CD8-positive, alpha-beta memory T cell (primary cell): Measurements from ENCODE around the gene COQ2. TPM values are rescaled to one million over a fixed set of nuclear protein-coding genes. Genes with fewer than 3 reads are reported as not detected.
A peak's percentile ranks its signal among the peaks of the same experiment; 100 is the strongest.
"Not testable (repeated sequence)": the region's sequence is repeated elsewhere in the genome, so short reads cannot be mapped to it uniquely, and the experiment has no call there.

Source experiments
- CTCF ChIA-PET: fragments of 350-600 bp; sonication (Branson Sonifier 250); formaldehyde crosslinking; loops from one replicate; lab custom pipeline; 2021; ENCODE audit warnings: antibody characterized with exemption; lab: Charles Lee
- POLR2A ChIA-PET: fragments of 350-600 bp; sonication (Branson Sonifier 250); formaldehyde crosslinking; loops from one replicate; lab custom pipeline; 2021; ENCODE audit warnings: antibody characterized with exemption; lab: Charles Lee
- DNase-seq, 5 donors: peaks; one replicate each; pipeline versions ENCODE4 v3.0.0 to v3.0.0-alpha.2; 2020 to 2022; ENCODE audit warnings: mixed read lengths in 1 of 5
- H3K27ac ChIP-seq: one replicate; pipeline ENCODE4 v1.7.0; 2013; ENCODE audit warnings: low read depth, mild to moderate bottlenecking, low read length, moderate library complexity
- H3K27me3 ChIP-seq: 2 replicates; pipeline ENCODE4 v1.7.0; 2013; ENCODE audit warnings: low read length, mild to moderate bottlenecking; ENCODE audit not compliant: insufficient read depth, poor library complexity, severe bottlenecking
- H3K36me3 ChIP-seq: 2 replicates; pipeline ENCODE4 v1.7.0; 2013; ENCODE audit warnings: mild to moderate bottlenecking, low read length, moderate library complexity; ENCODE audit not compliant: insufficient read depth
- H3K4me1 ChIP-seq: 2 replicates; pipeline ENCODE4 v1.7.0; 2013; ENCODE audit warnings: mild to moderate bottlenecking, low read length, moderate library complexity; ENCODE audit not compliant: insufficient read depth
- H3K4me3 ChIP-seq: 2 replicates; pipeline ENCODE4 v1.7.0; 2013; ENCODE audit warnings: mild to moderate bottlenecking, low read length
- H3K9me3 ChIP-seq: 2 replicates; pipeline ENCODE4 v1.7.0; 2013; ENCODE audit warnings: mild to moderate bottlenecking, low read length
- H3K27ac Mint-ChIP-seq, 8 donors: one replicate each; pipeline ENCODE4 v1.8.0; 2020 to 2021; ENCODE audit warnings: mixed read lengths in 8 of 8, mild to moderate bottlenecking in 6 of 8, inconsistent platforms in 3 of 8, moderate library complexity in 3 of 8
- H3K27me3 Mint-ChIP-seq, 2 donors: one replicate each; pipeline ENCODE4 v1.8.0; 2020 to 2021; ENCODE audit warnings: mixed read lengths in 2 of 2, mild to moderate bottlenecking in 1 of 2, moderate library complexity in 1 of 2
- H3K36me3 Mint-ChIP-seq, 3 donors: one replicate each; pipeline ENCODE4 v1.8.0; 2020 to 2021; ENCODE audit warnings: mixed read lengths in 3 of 3, inconsistent platforms in 1 of 3, mild to moderate bottlenecking in 1 of 3
- H3K4me1 Mint-ChIP-seq, 3 donors: one replicate each; pipeline ENCODE4 v1.8.0; 2020 to 2021; ENCODE audit warnings: mixed read lengths in 3 of 3, inconsistent platforms in 1 of 3, mild to moderate bottlenecking in 1 of 3
- H3K4me3 Mint-ChIP-seq, 7 donors: one replicate each; pipeline ENCODE4 v1.8.0; 2020 to 2021; ENCODE audit warnings: mixed read lengths in 7 of 7, mild to moderate bottlenecking in 6 of 7, moderate library complexity in 4 of 7, inconsistent platforms in 2 of 7
- H3K9me3 Mint-ChIP-seq, 5 donors: one replicate each; pipeline ENCODE4 v1.8.0; 2020 to 2022; ENCODE audit warnings: mixed read lengths in 5 of 5, mild to moderate bottlenecking in 3 of 5, moderate library complexity in 2 of 5, inconsistent platforms in 1 of 5
- polyA plus RNA-seq: library from polyadenylated mRNA; unstranded; fragments of 300-500 nt; fragmentation: Illumina TruSeq; gene quantifications from one replicate; pipeline ENCODE4 v1.2.3, GENCODE V29; 2021
- total RNA-seq, 2 experiments: library from RNA; stranded (reverse); gene quantifications; one replicate each; pipeline ENCODE4 v1.2.3, GENCODE V29; 2021

Gene COQ2
- total and polyA plus RNA-seq, 3 experiments from 2014 or later: 7.5 to 24.3 (median 23.6) TPM

DNA sequence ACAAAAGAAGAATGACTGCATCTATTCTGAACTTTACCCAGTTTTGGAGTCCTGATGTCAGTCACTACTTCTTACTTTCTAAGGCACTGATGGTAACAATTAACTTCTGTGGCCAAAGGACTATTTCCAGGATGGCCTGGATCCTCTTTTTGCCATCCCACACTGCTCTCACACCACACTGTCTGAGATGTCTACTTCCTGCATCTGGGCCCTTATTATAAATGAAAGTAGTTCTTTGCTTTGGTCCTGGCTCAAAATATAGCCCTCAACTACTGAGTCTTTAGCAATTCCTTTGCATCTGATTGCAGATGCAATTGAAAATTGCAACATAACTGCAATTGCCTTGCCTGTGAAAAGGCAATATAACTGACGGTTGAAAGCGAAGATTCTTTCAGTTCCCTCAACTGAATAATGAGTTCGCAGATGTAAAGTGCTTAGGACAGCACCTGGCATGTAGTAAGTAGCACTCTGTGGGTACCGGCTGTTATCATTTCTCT, 44.2 kb downstream of the COQ2 start:
- Histone ChIP-seq H3K9me3 (no peaks in the 10 kb centered on the region), H3K27ac (no peak overlapping the region), H3K4me1 (peaks cover 30% of the 10 kb centered on the region), H3K4me3 (no peak overlapping the region), H3K36me3 (no peaks in the 10 kb centered on the region), H3K27me3 (no peaks in the 10 kb centered on the region)
- H3K27ac Mint-ChIP-seq: no peak overlapping the region
- no peak for DNase-seq
- peaks cover 0 to 2% of the 10 kb centered on the region in 2 donors for H3K27me3 Mint-ChIP-seq
- ChIA-PET CTCF (no interaction called here), POLR2A (no interaction called here)
- no peaks in the 10 kb centered on the region for H3K9me3 Mint-ChIP-seq
- H3K36me3 Mint-ChIP-seq: peaks cover 0 to 27% (median 6%) of the 10 kb centered on the region in 3 donors
- peaks cover 39 to 42% (median 40%) of the 10 kb centered on the region in 3 donors for H3K4me1 Mint-ChIP-seq
- no peak overlapping the region for H3K4me3 Mint-ChIP-seq

DNA sequence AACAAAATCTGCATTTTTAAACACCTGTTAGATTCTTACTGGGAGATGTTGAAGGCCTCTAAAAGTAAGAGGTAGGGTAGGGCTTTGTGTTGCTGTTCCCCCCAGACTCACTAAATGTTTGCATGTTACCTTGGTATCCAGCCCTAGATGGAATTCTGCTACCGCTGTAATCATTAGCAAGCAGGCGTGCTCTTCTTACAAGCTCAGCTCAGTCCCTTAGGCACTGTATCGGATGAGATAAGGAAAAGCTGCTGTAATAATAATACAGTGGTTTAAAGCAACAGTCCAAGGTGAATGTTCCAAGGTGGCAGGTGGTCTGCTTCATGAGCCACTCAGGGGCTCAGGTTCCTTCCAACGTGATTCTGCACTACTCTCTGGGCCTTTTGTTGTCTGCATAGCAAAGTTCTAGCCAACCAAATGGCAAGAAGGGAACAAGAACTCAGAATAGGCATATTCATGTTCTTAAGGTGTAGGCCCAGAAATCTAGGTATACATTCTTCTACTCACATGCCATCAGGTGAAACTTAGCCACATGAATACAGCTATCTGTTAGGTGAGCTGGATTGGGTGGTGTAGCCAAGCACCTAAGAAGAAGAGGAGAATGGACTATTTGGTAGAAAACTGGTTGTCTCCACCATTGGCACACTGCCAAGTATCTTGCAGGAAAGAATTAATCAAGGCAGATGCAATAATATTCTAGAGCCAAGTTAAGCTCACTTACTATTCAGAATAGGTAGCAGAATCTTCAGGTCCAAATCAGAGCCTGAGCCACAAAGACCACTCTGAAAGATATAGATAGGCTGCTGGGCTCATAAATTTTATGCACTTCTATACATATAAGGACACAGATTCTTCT, 46.0 kb downstream of the COQ2 start:
- Histone ChIP-seq H3K27ac (no peak overlapping the region), H3K9me3 (no peaks in the 10 kb centered on the region), H3K4me1 (peaks cover 41% of the 10 kb centered on the region), H3K4me3 (no peak overlapping the region), H3K36me3 (no peaks in the 10 kb centered on the region), H3K27me3 (no peaks in the 10 kb centered on the region)
- no peaks in the 10 kb centered on the region for H3K9me3 Mint-ChIP-seq
- H3K27ac Mint-ChIP-seq: peak overlapping the region in 1 of 8 donors; percentile 85
- H3K4me1 Mint-ChIP-seq: peaks cover 50 to 53% (median 51%) of the 10 kb centered on the region in 3 donors
- peaks cover 0 to 14% (median 6%) of the 10 kb centered on the region in 3 donors for H3K36me3 Mint-ChIP-seq
- no peak for DNase-seq
- H3K27me3 Mint-ChIP-seq: peaks cover 0 to 2% of the 10 kb centered on the region in 2 donors
- no peak overlapping the region for H3K4me3 Mint-ChIP-seq
- ChIA-PET CTCF (interaction anchor here (0.9 to 1.3 kb wide), 3 partner anchors 13 to 27 kb away, joined by 3 to 4 read pairs (median 4); no protein-coding TSS in a partner anchor), POLR2A (no interaction called here)

GRCh38 chr4:83237591-83237990, 47.0 kb downstream of the COQ2 start:
- ChIA-PET POLR2A (interaction anchor here (0.6 kb wide), 1 partner anchor 184 kb away, joined by 4 read pairs; no protein-coding TSS in a partner anchor), CTCF (interaction anchor here (1.2 to 1.3 kb wide), 2 partner anchors 19 to 23 kb away, joined by 4 read pairs; no protein-coding TSS in a partner anchor)
- Mint-ChIP-seq H3K4me3 (no peak overlapping the region), H3K27me3 (peaks cover 0 to 2% of the 10 kb centered on the region in 2 donors), H3K9me3 (no peaks in the 10 kb centered on the region), H3K36me3 (peaks cover 0 to 6% (median 4%) of the 10 kb centered on the region in 3 donors), H3K4me1 (peaks cover 53 to 55% (median 54%) of the 10 kb centered on the region in 3 donors), H3K27ac (no peak overlapping the region)
- DNase-seq: no peak
- no peaks in the 10 kb centered on the region for H3K27me3 ChIP-seq
- H3K4me1 ChIP-seq: peaks cover 43% of the 10 kb centered on the region
- no peaks in the 10 kb centered on the region for H3K9me3 ChIP-seq
- H3K4me3 ChIP-seq: no peak overlapping the region
- no peak overlapping the region for H3K27ac ChIP-seq
- no peaks in the 10 kb centered on the region for H3K36me3 ChIP-seq

DNA sequence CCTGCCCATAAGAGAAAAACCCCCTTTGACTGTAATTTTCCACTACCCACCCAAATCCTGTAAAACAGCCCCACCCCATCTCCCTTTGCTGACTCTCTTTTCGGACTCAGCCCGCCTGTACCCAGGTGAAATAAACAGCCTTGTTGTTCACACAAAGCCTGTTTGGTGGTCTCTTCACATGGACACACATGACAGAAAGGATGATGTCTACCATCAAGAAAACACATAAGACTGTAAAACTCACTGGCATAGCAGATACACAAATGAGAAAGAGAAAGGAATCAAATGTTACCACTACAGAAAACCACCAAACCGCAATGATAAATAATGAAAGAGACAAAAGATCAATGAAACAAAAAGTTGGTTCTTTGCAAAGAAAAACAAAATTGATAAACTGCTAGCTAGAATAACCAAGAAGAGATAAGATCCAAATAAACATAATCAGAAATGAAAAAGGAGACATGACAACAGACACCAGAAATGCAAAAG, 48.9 kb downstream of the COQ2 start:
- DNase-seq: peak in 2 of 5 donors; percentile 52 to 65
- peak overlapping the region; percentile 8 to 78 (median 66) for H3K4me3 Mint-ChIP-seq
- H3K36me3 ChIP-seq, H3K9me3 Mint-ChIP-seq, H3K4me3 ChIP-seq, POLR2A ChIA-PET, H3K9me3 ChIP-seq, H3K27me3 ChIP-seq, H3K27me3 Mint-ChIP-seq, H3K36me3 Mint-ChIP-seq, H3K27ac ChIP-seq: not testable (repeated sequence)
- peak overlapping the region in 6 of 8 donors; percentile 2 to 76 (median 56) for H3K27ac Mint-ChIP-seq
- CTCF ChIA-PET: interaction anchor here (2.0 kb wide), 1 partner anchor 125 kb away, joined by 7 read pairs; no protein-coding TSS in a partner anchor
- H3K4me1 ChIP-seq: peaks cover 52% of the 10 kb centered on the region
- peaks cover 59 to 63% (median 59%) of the 10 kb centered on the region in 3 donors for H3K4me1 Mint-ChIP-seq

DNA sequence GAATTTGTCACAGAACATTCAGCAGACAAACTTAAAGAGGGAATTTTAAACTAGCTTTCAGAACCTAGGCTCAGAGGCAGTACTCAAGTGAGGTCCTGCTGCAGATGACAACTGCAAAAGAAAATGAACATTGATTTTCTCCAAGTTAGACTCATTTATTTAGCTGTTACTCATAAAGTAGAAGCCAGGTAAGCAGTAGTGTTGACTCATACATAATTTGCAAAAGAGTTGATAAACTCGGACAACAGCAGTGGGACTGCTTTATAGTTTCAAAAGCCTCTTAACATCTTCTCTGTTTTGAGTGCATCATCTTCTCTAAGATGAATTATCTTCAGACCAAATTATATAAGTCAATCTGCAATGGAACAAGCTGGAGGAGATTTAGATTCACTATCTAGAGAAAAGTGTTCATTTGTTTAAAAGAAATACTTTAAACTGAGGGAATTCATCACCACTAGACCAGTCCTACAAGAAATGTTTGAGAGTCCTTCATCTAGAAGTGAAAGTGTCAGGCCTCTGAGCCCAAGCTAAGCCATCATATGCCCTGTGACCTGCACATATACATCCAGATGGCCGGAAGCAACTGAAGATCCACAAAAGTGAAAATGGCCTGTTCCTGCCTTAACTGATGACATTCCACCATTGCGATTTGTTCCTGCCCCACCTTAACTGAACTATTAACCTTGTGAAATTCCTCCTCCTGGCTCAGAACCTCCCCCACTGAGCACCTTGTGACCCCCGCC, 49.5 kb downstream of the COQ2 start:
- H3K4me1 Mint-ChIP-seq: peaks cover 53 to 59% (median 54%) of the 10 kb centered on the region in 3 donors
- POLR2A ChIA-PET: interaction anchor here (0.7 kb wide), 1 partner anchor 17 kb away, joined by 3 read pairs; no protein-coding TSS in a partner anchor
- H3K9me3 Mint-ChIP-seq: no peaks in the 10 kb centered on the region
- H3K36me3 Mint-ChIP-seq: no peaks in the 10 kb centered on the region
- DNase-seq: no peak
- Histone ChIP-seq H3K27me3 (no peaks in the 10 kb centered on the region), H3K9me3 (no peaks in the 10 kb centered on the region), H3K4me1 (peaks cover 49% of the 10 kb centered on the region), H3K4me3 (no peak overlapping the region), H3K36me3 (no peaks in the 10 kb centered on the region), H3K27ac (no peak overlapping the region)
- CTCF ChIA-PET: interaction anchor here (1.1 to 2.0 kb wide), 3 partner anchors 17 to 125 kb away, joined by 5 to 7 read pairs (median 6); no protein-coding TSS in a partner anchor
- peaks cover 0 to 3% of the 10 kb centered on the region in 2 donors for H3K27me3 Mint-ChIP-seq
- peak overlapping the region in 6 of 7 donors; percentile 24 to 78 (median 67) for H3K4me3 Mint-ChIP-seq
- peak overlapping the region in 7 of 8 donors; percentile 7 to 76 (median 54) for H3K27ac Mint-ChIP-seq

DNA sequence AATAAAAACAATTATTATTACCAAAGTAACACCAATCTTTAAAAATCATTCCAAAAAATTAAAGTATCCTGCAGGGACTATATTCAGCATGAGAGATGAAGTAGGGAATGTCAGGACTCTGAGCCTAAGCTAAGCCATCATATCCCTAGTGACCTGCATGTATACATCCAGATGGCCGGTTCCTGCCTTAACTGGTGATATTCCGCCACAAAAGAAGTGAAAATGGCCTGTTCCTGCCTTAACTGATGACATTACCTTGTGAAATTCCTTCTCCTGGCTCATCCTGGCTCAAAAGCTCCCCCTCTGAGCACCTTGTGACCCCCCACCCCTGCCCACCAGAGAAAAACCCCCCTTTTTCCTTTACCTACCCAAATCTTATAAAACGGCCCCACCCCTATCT, 50.2 kb downstream of the COQ2 start:
- peaks cover 48% of the 10 kb centered on the region for H3K4me1 ChIP-seq
- POLR2A ChIA-PET: interaction anchor here (0.7 kb wide), 1 partner anchor 16 kb away, joined by 3 read pairs; no protein-coding TSS in a partner anchor
- not testable (repeated sequence) for H3K4me3 ChIP-seq, H3K9me3 ChIP-seq, H3K36me3 ChIP-seq, H3K27me3 Mint-ChIP-seq, H3K27me3 ChIP-seq, H3K9me3 Mint-ChIP-seq, DNase-seq, H3K27ac Mint-ChIP-seq, H3K36me3 Mint-ChIP-seq, H3K27ac ChIP-seq
- H3K4me3 Mint-ChIP-seq: peak overlapping the region in 2 of 7 donors; percentile 32 to 76
- CTCF ChIA-PET: interaction anchor here (1.1 to 2.0 kb wide), 3 partner anchors 16 to 124 kb away, joined by 5 to 7 read pairs (median 6); no protein-coding TSS in a partner anchor
- peaks cover 50 to 56% (median 53%) of the 10 kb centered on the region in 3 donors for H3K4me1 Mint-ChIP-seq

DNA sequence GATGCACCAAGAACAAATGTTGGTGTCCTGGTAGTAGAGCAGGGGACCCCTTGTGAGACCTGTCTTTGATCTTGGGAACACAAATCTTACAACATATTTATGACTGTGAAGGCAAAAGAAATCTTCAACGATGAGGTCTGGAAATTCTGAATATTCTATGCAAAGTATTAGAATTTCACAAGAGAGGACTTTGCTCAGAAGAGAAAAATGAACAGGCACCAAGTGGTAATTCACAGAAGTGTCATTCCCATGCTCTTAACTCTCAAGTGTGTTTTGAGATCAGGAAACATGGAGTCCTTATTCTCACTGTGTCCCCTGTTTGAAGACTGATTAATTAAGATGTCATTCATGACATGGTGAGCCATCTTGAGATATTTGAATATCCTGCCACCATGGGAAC, 52.5 kb downstream of the COQ2 start:
- Histone ChIP-seq H3K27me3 (no peaks in the 10 kb centered on the region), H3K9me3 (no peaks in the 10 kb centered on the region), H3K4me3 (no peak overlapping the region), H3K36me3 (no peaks in the 10 kb centered on the region), H3K27ac (no peak overlapping the region), H3K4me1 (peaks cover 48% of the 10 kb centered on the region)
- DNase-seq: no peak
- no peaks in the 10 kb centered on the region for H3K9me3 Mint-ChIP-seq
- no peaks in the 10 kb centered on the region for H3K36me3 Mint-ChIP-seq
- ChIA-PET CTCF (interaction anchor here (0.7 to 1.3 kb wide), 3 partner anchors 14 to 108 kb away, joined by 3 to 4 read pairs (median 3); no protein-coding TSS in a partner anchor), POLR2A (interaction anchor here (1.0 kb wide), 1 partner anchor 14 kb away, joined by 4 read pairs; no protein-coding TSS in a partner anchor)
- peak overlapping the region in 6 of 8 donors; percentile 1 to 77 (median 26) for H3K27ac Mint-ChIP-seq
- H3K4me1 Mint-ChIP-seq: peaks cover 50 to 52% (median 51%) of the 10 kb centered on the region in 3 donors
- peak overlapping the region in 5 of 7 donors; percentile 9 to 55 (median 42) for H3K4me3 Mint-ChIP-seq
- peaks cover 0 to 3% of the 10 kb centered on the region in 2 donors for H3K27me3 Mint-ChIP-seq
